Measurements from ENCODE around the gene TNFRSF1B.

Gene TNFRSF1B

DNA sequence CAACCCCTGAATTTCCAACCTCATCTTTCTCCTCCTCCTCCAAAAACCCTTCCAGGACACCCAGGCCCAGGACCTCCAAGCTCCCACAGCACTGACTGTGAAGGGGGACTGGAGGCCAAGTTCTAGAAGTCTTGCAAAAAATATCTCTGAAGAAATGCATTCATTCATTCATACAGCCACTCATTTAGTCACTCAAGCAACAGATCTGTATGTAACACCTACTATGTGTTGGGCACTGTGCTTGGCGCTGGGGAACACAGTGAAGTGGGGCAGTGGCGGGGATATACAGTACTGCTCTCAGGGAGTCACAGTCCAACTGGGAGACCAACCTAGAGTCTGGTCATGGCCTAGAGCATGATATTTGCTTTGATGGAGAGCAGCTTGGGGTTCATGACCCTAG, 15.3 kb upstream of the TNFRSF1B start:
- Histone ChIP-seq H3K9me3 (ENCODE audit: control insufficient read depth, insufficient read depth, low read length) (no peaks in the 10 kb centered on the region), H3K4me1 (ENCODE audit: control insufficient read depth, insufficient read depth, low read length) (peaks cover 1% of the 10 kb centered on the region)

DNA sequence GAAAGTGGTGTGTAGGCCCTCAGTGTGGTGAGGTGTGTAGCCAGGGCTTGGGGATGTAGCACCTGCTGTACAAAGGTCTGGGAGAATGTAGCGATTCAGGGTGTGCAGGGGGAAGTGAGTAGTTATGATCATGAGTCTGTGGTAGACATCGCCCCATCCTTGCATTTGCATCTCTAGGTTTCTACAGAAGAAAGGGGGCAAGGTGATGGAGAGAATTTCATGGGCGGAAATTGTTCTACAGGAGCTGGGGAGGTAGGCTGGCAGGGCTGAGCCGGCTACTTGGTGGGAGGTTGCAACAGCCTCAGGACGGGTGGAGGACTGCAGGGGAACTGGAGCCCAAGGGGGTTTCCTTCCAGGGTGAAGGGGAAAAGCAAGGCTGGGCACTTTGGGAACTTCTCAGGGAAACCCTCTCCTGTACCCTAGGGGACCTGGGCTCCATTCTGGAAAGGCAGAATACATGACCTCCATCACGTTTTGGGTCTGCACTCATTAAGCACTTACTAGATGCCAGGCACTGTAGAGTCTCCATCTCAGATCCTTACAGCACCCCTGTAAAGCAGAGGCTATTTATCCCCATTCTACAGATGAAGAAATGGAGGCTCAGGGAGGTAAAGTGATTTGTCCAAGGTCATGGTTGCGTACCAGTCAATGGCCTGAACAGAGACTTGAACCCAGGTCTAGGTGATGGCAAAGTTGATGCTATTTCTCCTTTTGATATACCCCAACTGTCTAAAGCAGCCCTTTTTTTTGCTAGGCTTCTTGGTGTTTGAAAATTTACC, 14.5 kb upstream of the TNFRSF1B start:
- H3K36me3 ChIP-seq (ENCODE audit: control insufficient read depth, insufficient read depth, low read length) = no peaks in the 10 kb centered on the region
- H3K4me1 ChIP-seq (ENCODE audit: control insufficient read depth, insufficient read depth, low read length) = no peaks in the 10 kb centered on the region
- H3K9ac ChIP-seq (ENCODE audit: low read depth, low read length) = no peak overlapping the region
- H3K9me3 ChIP-seq (ENCODE audit: control insufficient read depth, insufficient read depth, low read length) = no peaks in the 10 kb centered on the region
- H3K27me3 ChIP-seq (ENCODE audit: control insufficient read depth, insufficient read depth, low read length) = no peaks in the 10 kb centered on the region
- H3K4me3 ChIP-seq (ENCODE audit: low read depth, low read length) = no peak overlapping the region

More for the DNA sequence above, 15.3 kb upstream of the TNFRSF1B start:
- H3K9ac ChIP-seq (ENCODE audit: low read depth, low read length) = no peak overlapping the region
- no peak overlapping the region for H3K4me3 ChIP-seq (ENCODE audit: low read depth, low read length)
- no peaks in the 10 kb centered on the region for H3K27me3 ChIP-seq (ENCODE audit: control insufficient read depth, insufficient read depth, low read length)
- no peaks in the 10 kb centered on the region for H3K36me3 ChIP-seq (ENCODE audit: control insufficient read depth, insufficient read depth, low read length)

DNA sequence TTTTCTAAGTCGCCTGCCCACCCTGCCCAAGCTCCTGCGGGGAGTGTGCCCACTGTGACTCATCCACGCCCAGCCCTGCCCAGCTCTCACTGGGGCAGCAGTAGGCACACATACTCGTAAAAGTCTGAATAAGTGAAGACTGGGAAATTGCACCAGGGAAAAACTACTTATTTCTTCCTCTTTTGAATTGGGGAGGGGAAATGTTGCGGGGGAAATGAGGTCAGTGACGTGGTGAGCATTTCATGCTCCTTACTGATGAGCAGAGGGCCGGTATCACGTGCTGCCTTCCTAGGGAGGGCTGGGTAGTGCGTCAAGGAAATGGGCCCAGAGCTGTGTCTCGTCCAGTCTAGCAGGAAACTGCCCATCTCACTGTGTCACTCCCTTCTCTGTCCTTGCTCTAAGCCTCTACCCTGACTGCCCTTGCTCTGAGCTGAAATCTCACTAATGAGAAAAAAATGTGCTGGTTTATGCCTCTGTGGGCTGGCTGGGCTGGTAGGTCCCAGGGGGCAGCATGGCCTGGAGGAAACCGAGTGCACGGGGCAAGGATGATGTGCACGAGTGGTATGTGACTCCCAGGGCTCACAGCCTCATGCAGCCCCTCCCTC, 13.5 kb upstream of the TNFRSF1B start:
- Histone ChIP-seq H3K4me1 (ENCODE audit: control insufficient read depth, insufficient read depth, low read length) (peaks cover 6% of the 10 kb centered on the region), H3K9ac (ENCODE audit: low read depth, low read length) (no peak overlapping the region)

DNA sequence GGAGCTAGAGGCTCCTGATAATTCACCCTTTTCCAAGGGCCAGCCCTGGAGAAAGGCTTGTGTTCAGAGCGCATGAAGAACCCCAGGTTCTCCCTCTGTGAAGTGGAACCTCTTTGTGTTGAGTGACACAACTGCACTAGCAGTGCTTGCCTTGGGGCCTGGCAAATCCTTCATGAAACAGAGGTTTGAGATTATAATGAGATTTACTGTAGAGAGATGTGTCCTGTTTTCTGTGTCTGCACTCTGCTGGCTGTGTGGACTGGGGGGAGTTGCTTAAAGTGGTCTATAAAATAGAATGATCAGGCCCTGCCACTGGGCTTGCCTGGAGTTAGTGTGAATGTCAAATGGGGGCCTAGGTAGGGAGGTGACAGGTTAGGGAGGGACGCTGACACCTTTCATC, 11.5 kb upstream of the TNFRSF1B start:
- no peaks in the 10 kb centered on the region for H3K36me3 ChIP-seq (ENCODE audit: control insufficient read depth, insufficient read depth, low read length)
- H3K4me1 ChIP-seq (ENCODE audit: control insufficient read depth, insufficient read depth, low read length) = peaks cover 6% of the 10 kb centered on the region
- H3K9me3 ChIP-seq (ENCODE audit: control insufficient read depth, insufficient read depth, low read length) = no peaks in the 10 kb centered on the region
- H3K27me3 ChIP-seq (ENCODE audit: control insufficient read depth, insufficient read depth, low read length) = no peaks in the 10 kb centered on the region
- H3K9ac ChIP-seq (ENCODE audit: low read depth, low read length) = no peak overlapping the region
- no peak overlapping the region for H3K4me3 ChIP-seq (ENCODE audit: low read depth, low read length)

More for the DNA sequence above, 13.5 kb upstream of the TNFRSF1B start:
- H3K9me3 ChIP-seq (ENCODE audit: control insufficient read depth, insufficient read depth, low read length) = no peaks in the 10 kb centered on the region
- H3K4me3 ChIP-seq (ENCODE audit: low read depth, low read length) = no peak overlapping the region
- no peaks in the 10 kb centered on the region for H3K36me3 ChIP-seq (ENCODE audit: control insufficient read depth, insufficient read depth, low read length)
- no peaks in the 10 kb centered on the region for H3K27me3 ChIP-seq (ENCODE audit: control insufficient read depth, insufficient read depth, low read length)

DNA sequence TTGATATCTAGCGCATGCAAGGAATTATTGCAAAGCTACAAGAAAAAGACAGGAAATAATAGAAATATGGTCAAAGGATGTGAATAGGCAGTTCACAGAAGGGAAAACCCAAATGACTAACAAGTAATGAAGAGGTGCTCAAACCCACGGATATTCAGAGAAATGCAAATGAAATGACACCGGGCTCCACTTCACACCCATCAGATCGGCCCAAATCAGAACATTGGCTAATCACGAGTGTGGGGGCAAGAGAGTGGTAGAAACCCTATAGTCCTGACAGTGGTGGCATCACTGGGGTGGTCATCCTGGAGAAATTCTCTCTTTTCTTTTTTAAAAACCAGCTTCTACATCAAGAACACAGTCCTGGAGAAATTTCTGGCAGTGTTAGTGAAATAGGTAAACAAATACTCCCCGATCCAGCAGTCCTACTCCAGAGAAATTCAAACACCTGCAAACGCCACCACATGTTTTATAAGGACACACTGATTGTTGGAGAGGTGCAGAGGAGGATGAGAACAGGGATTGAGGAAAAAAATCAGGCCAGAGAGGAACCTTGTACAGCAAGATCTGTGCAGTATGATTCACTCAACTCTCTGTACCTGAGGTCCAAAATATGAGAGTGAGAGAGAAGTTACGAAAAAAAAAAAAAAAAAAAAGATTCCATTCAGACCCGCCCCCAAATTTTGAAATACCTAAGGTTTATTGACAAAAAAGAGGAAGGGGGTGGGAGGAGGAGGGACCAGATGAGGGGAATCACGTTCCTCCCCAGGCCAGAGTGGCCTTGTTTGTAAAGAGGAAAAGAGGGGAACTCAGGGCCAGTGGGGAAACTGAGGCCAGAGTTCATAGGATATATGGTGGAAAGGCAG, 9.2 kb upstream of the TNFRSF1B start:
- Histone ChIP-seq H3K4me3 (ENCODE audit: low read depth, low read length) (no peak overlapping the region), H3K9ac (ENCODE audit: low read depth, low read length) (no peak overlapping the region), H3K4me1 (ENCODE audit: control insufficient read depth, insufficient read depth, low read length) (peaks cover 6% of the 10 kb centered on the region)

DNA sequence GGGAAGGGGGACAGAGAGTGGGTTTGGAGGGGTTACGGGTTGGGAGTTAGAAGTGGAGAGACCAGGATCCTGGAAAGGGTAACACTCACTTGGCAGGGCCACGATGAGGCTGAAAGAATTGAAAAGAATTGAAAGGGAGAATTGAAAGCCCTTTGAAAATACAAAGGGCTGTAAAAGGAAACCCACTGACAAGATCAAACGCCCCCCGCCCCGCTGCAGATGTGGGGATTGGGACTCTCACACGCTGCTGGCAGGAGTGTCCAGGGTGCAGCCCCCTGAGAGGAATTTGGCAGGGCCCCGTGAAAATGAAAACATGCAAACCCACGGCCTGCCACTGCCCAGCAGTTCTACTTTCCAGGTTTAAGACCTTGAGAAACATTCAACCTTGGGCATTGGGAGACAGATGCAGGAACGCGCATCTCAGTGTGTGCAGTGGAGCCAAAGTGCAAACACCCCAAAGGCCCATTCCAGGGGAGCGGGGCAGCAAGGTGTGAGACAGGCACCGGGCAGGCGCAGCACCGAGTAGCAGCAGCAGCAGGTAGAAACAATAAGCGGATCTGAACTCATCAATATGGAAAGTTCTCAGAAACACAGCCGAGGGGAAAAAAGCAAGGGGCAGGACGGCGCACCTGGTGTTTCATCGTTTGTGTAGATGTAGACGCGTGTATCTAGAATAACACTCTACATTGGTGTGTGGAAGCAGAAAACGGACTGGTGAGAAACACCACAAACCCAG, 8.3 kb upstream of the TNFRSF1B start:
- H3K4me3 ChIP-seq (ENCODE audit: low read depth, low read length) = no peak overlapping the region
- no peaks in the 10 kb centered on the region for H3K27me3 ChIP-seq (ENCODE audit: control insufficient read depth, insufficient read depth, low read length)
- H3K36me3 ChIP-seq (ENCODE audit: control insufficient read depth, insufficient read depth, low read length) = no peaks in the 10 kb centered on the region
- H3K9ac ChIP-seq (ENCODE audit: low read depth, low read length) = no peak overlapping the region
- H3K9me3 ChIP-seq (ENCODE audit: control insufficient read depth, insufficient read depth, low read length) = no peaks in the 10 kb centered on the region
- H3K4me1 ChIP-seq (ENCODE audit: control insufficient read depth, insufficient read depth, low read length) = peaks cover 6% of the 10 kb centered on the region

More for the DNA sequence above, 9.2 kb upstream of the TNFRSF1B start:
- Histone ChIP-seq H3K36me3 (ENCODE audit: control insufficient read depth, insufficient read depth, low read length) (no peaks in the 10 kb centered on the region), H3K9me3 (ENCODE audit: control insufficient read depth, insufficient read depth, low read length) (no peaks in the 10 kb centered on the region), H3K27me3 (ENCODE audit: control insufficient read depth, insufficient read depth, low read length) (no peaks in the 10 kb centered on the region)

DNA sequence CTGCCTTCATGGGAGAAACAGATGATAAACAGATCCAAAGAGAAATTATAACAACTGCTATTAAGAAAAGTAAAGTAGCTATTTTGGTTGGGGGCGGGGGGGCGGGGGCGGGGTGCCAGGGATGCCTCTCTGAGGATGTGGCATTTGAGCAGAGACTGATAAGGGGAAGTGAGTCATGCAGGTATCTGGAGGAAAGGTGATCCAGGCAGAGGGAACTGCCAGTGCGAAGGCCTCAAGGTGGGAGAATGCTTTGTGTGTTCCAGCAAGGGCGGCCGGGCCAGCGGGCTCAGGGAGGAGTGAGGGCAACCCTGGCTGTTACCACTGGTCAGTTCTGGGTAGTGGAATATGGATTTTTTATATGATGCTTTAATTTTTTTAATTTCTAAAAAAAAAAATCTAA, 7.0 kb upstream of the TNFRSF1B start:
- no peaks in the 10 kb centered on the region for H3K36me3 ChIP-seq (ENCODE audit: control insufficient read depth, insufficient read depth, low read length)
- peaks cover 6% of the 10 kb centered on the region for H3K4me1 ChIP-seq (ENCODE audit: control insufficient read depth, insufficient read depth, low read length)
- no peaks in the 10 kb centered on the region for H3K9me3 ChIP-seq (ENCODE audit: control insufficient read depth, insufficient read depth, low read length)
- no peak overlapping the region for H3K4me3 ChIP-seq (ENCODE audit: low read depth, low read length)
- peaks cover 1% of the 10 kb centered on the region for H3K27me3 ChIP-seq (ENCODE audit: control insufficient read depth, insufficient read depth, low read length)
- no peak overlapping the region for H3K9ac ChIP-seq (ENCODE audit: low read depth, low read length)

DNA sequence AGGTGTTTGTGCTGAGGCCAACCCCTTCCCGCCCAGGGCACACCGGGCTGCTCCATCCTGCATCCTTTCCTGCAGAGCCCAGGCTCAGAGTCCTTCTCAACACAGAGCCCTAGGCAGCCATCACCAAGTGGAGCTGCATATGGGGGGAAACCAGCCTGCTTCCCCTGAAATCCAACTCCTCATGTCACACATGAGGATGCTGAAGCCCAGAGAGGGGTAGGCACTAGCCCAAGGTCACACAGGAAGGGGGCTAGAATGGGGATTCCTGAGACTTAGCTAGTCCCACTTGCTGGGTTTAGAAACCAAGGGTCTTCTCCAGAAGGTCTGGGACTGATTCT, 5.5 kb upstream of the TNFRSF1B start:
- H3K4me3 ChIP-seq (ENCODE audit: low read depth, low read length) = no peak overlapping the region
- H3K9me3 ChIP-seq (ENCODE audit: control insufficient read depth, insufficient read depth, low read length) = no peaks in the 10 kb centered on the region
- H3K36me3 ChIP-seq (ENCODE audit: control insufficient read depth, insufficient read depth, low read length) = no peaks in the 10 kb centered on the region
- peaks cover 6% of the 10 kb centered on the region for H3K4me1 ChIP-seq (ENCODE audit: control insufficient read depth, insufficient read depth, low read length)
- peaks cover 15% of the 10 kb centered on the region for H3K27me3 ChIP-seq (ENCODE audit: control insufficient read depth, insufficient read depth, low read length)
- H3K9ac ChIP-seq (ENCODE audit: low read depth, low read length) = no peak overlapping the region

DNA sequence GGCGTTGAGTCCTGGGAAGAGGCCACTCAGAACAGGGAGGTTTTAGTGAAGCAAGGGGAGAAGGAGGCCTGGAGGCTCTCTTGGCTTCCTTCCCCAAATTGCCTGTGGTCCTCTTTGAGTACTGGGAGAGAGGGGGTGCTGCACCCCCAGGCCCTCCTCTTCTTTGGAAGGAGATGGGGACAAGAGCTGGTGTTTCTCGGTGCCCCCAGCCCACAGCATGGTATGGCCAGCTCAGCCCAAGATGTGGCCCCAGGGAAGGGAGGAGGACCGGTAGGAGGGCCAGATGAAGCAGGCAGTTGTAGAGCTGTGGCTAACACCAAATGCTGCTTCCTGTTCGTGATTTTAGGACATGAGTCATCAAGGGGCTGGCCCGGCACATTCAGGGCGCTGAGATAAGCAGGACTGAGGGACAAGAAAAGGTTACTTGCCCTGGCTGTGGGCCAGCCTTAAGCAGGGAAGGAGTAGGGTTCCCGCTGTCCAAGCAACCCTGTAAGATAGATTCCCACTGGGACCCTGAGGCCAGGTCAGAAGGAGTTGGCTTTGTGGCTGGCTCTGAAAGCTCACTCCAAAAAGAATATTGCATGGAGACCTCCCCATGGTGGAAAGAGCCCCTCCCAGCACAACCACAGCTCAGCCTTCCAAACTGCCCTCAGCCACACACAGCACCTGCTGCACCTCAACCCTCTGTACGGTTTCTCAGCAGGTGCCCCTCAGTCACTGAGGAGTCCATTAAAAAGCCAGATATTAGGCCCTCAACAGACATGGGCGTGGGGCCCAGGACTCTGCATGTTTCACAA, 4.9 kb upstream of the TNFRSF1B start:
- H3K4me1 ChIP-seq (ENCODE audit: control insufficient read depth, insufficient read depth, low read length) = peaks cover 6% of the 10 kb centered on the region
- no peaks in the 10 kb centered on the region for H3K36me3 ChIP-seq (ENCODE audit: control insufficient read depth, insufficient read depth, low read length)
- no peaks in the 10 kb centered on the region for H3K9me3 ChIP-seq (ENCODE audit: control insufficient read depth, insufficient read depth, low read length)
- no peak overlapping the region for H3K4me3 ChIP-seq (ENCODE audit: low read depth, low read length)
- peaks cover 15% of the 10 kb centered on the region for H3K27me3 ChIP-seq (ENCODE audit: control insufficient read depth, insufficient read depth, low read length)
- H3K9ac ChIP-seq (ENCODE audit: low read depth, low read length) = no peak overlapping the region

DNA sequence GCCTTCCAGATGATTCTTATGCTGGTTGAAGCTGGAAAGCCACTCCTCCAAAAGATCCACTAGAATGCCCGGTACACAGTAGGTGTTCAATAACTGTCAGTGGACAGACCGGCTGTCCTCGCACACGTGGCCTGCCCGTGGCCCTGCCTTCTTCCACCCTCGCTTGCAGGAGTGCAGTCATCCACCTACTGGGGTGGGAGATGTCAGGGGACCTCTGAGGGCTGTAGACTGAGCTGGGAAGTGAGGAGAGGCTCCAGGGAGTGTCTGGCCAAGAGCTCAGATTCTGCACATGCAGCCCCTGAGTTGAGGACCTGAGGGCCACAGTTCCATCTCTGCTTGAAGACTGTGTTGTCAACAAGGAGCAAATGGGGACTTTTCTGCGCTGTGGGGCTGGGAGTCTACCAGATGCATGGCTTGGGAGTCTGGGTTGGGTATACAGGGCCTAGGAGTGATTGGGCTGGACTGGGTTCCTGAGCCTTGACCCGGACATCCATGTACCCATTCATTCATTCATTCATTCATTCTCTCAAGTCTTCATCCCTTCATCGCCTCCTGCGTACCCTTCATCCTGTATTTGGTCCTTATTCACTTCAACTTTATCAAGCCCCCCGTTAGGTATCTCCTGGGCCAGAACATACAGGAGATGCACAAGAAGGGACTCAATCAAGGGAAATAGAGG, 4.2 kb upstream of the TNFRSF1B start:
- Histone ChIP-seq H3K4me3 (ENCODE audit: low read depth, low read length) (no peak overlapping the region), H3K4me1 (ENCODE audit: control insufficient read depth, insufficient read depth, low read length) (peaks cover 6% of the 10 kb centered on the region), H3K9ac (ENCODE audit: low read depth, low read length) (no peak overlapping the region), H3K27me3 (ENCODE audit: control insufficient read depth, insufficient read depth, low read length) (peaks cover 18% of the 10 kb centered on the region), H3K9me3 (ENCODE audit: control insufficient read depth, insufficient read depth, low read length) (no peaks in the 10 kb centered on the region), H3K36me3 (ENCODE audit: control insufficient read depth, insufficient read depth, low read length) (no peaks in the 10 kb centered on the region)
